NCI-H345 (cell line): ENCODE measurements around the gene COX8A.

Source experiments
- DNase-seq: peaks from one replicate; lab custom pipeline; 2025; lab: John Stamatoyannopoulos, UW

COX8A gene

GRCh38 chr11:64003807-64004589 lies 29.6 kb downstream of the COX8A start:
- no peak for DNase-seq

- DNase-seq = no peak
These were observed 30.2 kb downstream of the COX8A start for GRCh38 chr11:64004590-64004984.

GRCh38 chr11:64005691-64006090 lies 31.3 kb downstream of the COX8A start:
- no peak for DNase-seq

GRCh38 chr11:64006398-64006797 lies 32.0 kb downstream of the COX8A start:
- DNase-seq = no peak

- no peak for DNase-seq
These were observed 32.8 kb downstream of the COX8A start for GRCh38 chr11:64007160-64007628.

GRCh38 chr11:64007629-64008282 lies 33.3 kb downstream of the COX8A start:
- no peak for DNase-seq

- DNase-seq = no peak
These were observed 34.0 kb downstream of the COX8A start for GRCh38 chr11:64008283-64008913.

DNA sequence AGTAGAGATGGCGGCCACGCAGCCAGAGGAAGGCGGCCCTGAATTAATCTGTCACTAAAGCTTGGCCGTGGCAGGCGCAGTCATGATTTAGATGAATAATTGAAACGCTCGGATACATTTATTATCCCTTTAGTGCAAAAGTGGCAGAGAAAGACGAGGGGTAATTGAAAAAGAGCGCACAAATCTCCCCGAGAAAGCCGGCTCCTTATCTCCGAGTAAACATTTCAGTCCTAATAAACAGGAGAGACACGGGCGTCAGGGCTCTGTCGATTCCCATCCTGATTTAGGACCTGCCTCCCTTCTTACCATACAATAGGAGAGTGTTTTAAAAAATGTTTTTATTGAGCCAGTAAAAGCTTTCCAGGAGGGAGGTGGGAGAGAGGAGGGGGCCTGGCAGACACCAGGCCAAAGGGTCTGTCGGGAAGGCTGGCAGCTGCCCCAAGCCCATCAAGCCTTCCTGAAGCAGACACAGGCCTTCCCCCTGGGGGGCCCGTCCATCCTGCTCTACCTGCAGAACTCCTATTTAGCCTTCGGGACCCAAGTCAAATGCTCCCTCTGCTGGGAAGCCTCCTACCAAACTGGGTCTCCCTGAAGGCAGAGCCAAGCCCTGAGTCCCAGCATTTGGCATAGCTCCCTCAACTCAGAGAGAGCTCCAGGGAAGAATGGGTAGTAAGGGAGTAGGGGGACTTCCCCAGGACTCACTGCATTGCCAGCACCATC lies 34.7 kb downstream of the COX8A start:
- no peak for DNase-seq

- no peak for DNase-seq
These were observed 35.3 kb downstream of the COX8A start for GRCh38 chr11:64009710-64010109.

GRCh38 chr11:64010783-64011182 lies 36.4 kb downstream of the COX8A start:
- DNase-seq = no peak

GRCh38 chr11:64011371-64011770 lies 37.0 kb downstream of the COX8A start:
- DNase-seq = no peak

- no peak for DNase-seq
These were observed 38.9 kb downstream of the COX8A start for GRCh38 chr11:64013141-64013896.

DNA sequence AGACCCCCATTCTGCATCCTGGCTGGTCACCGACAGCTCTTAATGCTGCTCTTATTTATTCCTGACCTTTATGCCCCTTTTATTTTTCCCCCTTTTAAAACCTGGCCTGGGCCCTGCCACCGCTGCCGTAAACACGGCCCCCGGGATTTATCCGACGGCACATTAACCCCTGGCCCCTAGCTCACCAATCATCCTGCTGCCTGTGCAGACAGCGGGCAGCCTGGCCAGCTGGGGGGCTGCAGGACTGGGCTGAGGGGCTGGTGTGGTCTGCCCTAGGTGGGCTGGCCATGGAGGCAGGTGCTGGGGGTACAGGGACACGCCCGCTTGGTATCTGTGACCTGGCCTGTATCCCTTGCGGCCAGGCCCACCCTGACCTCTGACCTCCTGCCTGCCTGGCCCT lies 39.9 kb downstream of the COX8A start:
- no peak for DNase-seq

- DNase-seq = no peak
These were observed 41.1 kb downstream of the COX8A start for GRCh38 chr11:64015510-64015909.

DNA sequence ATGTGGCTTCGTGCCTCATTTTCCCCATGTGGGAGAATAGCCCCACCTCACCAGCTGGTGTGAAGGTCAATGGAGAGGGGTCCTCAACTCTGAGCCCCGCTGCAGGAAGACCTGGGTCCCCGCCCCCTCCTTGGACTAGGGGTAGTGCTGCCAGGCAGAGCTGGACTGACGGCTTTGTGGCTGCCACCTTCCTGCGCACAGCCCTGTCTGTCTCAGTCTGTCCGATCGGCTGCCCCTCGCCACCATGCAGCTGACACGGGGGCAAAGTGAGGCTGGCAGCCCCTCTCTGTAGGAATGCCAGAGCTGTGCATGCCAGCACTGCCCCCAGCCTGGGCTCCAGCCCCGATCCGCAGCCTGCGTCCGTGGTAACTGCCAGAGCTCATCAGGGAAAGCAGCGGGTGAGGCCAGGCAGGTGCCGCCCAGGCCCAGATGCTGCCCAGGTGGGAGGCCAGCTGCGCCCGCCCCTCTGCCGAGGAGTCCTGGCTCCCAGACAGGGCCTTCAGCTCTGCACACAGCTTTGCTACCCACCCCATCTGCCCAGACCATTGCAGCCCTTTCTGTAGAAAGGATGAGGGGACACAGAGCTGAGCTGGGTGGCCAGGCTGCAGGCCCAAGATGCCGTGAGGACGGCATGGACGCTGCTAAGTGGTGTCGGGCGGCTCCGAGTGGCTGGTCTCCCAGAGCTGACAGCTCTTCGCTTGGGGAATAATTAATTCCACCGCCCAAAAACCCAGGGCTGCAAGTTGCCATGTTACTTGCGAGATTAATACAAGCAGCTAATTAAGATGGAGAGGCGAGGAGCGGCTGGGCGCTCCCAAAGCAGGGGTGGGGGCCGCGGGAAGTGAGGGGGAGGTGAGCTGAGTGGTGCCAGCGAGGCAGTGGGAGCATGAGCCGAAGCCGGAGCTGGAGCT lies 41.8 kb downstream of the COX8A start:
- DNase-seq = no peak

DNA sequence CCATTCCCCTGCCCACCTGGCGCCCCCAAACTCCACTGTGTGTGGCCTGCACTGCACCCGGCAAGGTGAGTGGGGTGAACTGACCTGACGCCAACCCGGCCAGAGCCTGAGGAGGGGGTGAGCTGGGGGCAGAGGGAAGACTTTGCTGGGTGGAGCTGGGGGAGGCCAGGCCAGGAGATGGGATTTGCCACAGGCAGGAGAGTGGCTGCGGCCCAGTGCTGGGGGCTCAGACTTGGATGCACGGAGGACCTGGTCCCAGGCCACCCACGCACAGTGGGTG lies 43.5 kb downstream of the COX8A start:
- DNase-seq = no peak

DNA sequence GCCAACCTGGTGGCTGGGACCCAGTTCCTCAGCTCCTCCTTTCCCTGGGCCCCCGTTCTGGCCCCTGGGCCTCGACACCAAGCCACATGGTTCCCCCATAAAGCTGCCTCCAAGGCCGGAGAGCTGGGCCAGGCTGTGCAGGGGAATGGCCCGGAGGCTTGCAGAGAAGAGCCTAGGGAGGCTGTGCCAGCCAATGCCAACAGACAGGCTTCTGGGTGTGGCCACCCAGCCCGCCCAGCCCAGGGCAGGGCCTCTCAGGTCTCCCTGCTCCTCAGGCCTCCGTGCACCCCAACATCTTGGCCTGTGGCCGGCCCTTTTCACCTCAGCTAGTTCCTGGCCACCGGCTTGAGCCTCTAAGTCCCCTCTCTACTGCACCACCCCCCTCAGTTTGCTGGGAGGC lies 43.9 kb downstream of the COX8A start:
- DNase-seq = no peak

DNA sequence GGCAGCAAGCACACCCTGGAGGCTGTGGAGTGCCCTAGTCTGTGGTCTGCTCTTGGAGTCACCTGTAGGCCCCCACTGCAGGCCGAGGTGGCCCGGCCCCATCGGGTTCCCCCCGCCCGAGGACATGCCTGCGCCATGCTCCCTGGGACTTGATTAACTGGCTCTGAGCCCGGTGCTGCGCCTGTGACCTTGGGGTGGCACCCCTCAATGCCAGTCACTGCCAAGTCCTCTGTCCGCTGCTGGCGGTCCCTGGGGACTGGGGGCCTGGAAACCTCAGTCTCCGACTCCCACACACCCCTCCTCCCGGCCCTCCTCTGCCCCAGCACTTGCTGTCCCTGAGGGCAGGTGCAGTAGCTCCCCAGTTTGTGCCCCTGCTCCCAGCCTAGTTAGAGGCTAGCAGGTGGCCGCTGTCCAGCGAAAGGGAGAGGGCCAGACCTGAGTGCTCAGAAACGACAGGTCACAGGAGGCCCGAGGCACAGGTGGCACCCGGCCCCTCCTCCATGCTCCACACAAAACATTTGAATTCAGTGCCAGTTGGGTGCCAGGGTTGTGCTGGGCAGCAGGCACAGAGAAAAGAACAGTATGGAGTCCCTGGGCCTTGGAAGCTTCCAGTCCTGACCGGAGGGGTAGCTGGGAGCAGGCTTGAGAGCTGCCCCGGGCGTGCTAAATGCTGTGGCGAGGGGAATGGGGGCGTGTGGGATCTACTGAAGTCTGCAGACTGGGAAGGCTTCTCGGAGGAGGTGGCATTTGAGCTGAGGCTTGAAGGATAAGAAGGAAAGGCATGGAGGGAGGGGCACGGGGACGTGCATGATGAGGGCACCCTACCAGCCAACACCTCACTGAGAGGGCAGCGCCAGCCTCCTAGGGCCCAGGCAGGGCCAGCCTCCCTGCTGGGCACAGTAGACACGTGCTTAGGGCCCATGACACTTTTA lies 45.0 kb downstream of the COX8A start:
- no peak for DNase-seq

DNA sequence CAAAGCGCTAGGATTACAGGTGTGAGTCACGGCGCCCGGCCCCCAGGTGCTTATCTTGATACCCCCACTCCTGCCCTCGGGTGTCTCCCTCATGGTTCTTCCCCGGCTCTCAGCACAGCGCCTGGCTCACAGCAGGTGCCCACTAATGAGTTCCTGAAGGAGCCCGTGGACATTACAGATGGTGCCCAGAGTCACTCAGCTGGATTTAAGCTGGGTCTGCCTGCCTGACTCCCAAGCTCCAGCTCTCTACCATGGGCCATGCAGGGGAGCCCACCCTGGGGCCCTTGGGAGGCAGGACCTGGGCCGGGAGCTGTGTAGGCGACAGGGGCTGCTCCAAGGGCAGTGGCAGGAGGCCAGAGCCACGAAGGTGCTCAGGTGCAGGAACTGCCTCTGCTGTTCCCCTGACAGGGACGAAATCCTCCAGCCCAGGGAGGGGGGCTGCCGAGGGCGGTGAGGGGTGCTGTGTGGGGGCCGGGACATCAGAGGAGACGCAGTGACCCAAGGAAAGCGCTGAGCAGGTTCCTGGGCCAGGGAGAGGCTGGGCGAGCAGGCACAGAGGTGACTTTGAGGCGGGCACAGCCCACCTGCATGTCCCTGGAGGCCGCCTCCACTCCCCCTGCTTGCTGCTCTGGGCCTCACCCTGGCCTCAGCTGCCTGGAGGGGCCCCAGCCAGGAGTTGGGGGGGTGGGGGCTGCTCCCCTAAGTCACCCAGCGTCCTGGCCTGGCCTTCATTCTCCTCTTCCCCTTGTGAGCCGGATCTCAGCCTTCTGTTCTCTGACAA lies 46.7 kb downstream of the COX8A start:
- no peak for DNase-seq
